GM12891 (cell line): ENCODE results near the gene TRAT1.
A peak's percentile ranks its signal among the peaks of the same experiment; 100 is the strongest.

Experiments used
- DNase-seq: peaks from one replicate; pipeline ENCODE4 v3.0.0; 2011; ENCODE audit warnings: low spot score; ENCODE audit not compliant: insufficient read length
- FAIRE-seq: peaks from 2 replicates; lab custom pipeline; 2011; peaks lifted over from hg19 to GRCh38; lab: Jason Lieb, UNC
- PAX5 ChIP-seq: IDR thresholded peaks from 2 replicates; pipeline ENCODE4 v1.6.1; 2011; ENCODE audit warnings: low read length, moderate library complexity, mild to moderate bottlenecking; ENCODE audit not compliant: insufficient read depth, severe bottlenecking
- POLR2A ChIP-seq: IDR thresholded peaks from 2 replicates; pipeline ENCODE4 v1.6.1; 2011; ENCODE audit warnings: low read depth, low read length, control low read depth
- POLR2AphosphoS5 ChIP-seq: IDR thresholded peaks from 2 replicates; pipeline ENCODE4 v1.6.1; 2011; ENCODE audit warnings: low read depth, low read length, control low read depth
- POU2F2 ChIP-seq: IDR thresholded peaks from 2 replicates; pipeline ENCODE4 v1.6.1; 2011; ENCODE audit warnings: low read depth, mild to moderate bottlenecking, control low read depth, low read length, moderate library complexity
- SPI1 ChIP-seq: IDR thresholded peaks from 2 replicates; pipeline ENCODE4 v1.6.1; 2011; ENCODE audit warnings: low read depth, low read length, control low read depth
- TAF1 ChIP-seq: IDR thresholded peaks from 2 replicates; pipeline ENCODE4 v1.6.1; 2011; ENCODE audit warnings: low read depth, low read length, control low read depth

TRAT1 gene

DNA sequence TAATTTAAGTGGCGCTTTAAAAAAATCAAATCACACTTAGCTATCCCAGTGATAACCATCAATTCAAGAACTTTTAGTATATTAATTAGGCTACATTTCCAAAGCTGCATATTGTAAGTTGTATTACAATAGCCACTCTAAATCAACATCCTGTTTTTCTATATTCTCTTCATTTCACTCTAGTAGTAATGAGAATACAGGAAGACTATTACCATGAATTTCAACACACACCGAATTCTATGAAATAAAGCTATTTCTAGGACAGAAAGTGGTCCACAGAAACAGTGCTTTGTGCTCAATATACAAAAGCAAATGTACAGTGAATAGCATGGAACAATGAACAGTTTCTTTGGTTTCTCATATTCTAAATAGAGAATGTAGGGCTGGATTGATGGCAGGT, 24.6 kb downstream of the TRAT1 start:
- DNase-seq (no peak), FAIRE-seq (no peak)
- TF ChIP-seq SPI1 (no peak), TAF1 (no peak), POU2F2 (no peak), POLR2A (no peak), PAX5 (no peak), POLR2AphosphoS5 (no peak)

DNA sequence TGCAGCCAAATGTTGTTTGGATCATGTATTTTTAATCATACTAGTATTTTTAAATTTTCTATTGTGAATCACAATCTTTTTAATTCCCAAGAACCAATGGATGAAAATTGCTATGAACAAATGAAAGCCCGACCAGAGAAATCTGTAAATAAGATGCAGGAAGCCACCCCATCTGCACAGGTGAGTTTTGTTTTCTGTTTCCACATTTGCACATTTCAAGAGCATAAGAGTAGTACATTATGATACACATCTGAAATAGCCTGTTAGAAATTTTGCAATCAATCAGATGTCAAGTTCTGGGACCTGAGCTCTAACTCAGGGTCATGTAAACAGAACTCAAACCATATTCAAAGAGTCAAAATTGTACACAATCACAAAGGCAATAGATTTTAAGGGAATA, 26.5 kb downstream of the TRAT1 start:
- no peak for FAIRE-seq
- no peak for TF ChIP-seq POLR2A
- no peak for TF ChIP-seq TAF1
- TF ChIP-seq SPI1, result no peak
- TF ChIP-seq PAX5, result no peak
- no peak for TF ChIP-seq POLR2AphosphoS5
- no peak for TF ChIP-seq POU2F2
- no peak for DNase-seq

DNA sequence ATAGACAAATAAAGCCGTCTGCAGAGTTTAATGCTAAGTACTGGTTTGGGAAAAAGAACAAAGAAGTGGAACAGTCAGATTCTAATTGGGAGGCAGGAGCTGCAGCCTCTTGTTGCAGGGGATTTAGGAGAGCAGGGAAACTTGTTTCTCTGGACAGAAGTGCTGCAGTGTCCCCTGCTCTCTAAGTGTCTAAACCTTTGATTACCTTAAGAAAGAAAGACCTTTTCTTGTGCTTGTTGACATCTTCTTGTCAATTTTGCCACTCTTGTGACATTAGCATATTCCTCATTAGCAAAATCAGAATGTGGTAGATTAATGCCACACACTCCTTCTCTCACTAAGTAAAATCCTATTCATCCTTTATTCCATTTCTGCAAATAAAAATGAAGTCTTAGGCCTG, 38.8 kb downstream of the TRAT1 start:
- no peak for DNase-seq

DNA sequence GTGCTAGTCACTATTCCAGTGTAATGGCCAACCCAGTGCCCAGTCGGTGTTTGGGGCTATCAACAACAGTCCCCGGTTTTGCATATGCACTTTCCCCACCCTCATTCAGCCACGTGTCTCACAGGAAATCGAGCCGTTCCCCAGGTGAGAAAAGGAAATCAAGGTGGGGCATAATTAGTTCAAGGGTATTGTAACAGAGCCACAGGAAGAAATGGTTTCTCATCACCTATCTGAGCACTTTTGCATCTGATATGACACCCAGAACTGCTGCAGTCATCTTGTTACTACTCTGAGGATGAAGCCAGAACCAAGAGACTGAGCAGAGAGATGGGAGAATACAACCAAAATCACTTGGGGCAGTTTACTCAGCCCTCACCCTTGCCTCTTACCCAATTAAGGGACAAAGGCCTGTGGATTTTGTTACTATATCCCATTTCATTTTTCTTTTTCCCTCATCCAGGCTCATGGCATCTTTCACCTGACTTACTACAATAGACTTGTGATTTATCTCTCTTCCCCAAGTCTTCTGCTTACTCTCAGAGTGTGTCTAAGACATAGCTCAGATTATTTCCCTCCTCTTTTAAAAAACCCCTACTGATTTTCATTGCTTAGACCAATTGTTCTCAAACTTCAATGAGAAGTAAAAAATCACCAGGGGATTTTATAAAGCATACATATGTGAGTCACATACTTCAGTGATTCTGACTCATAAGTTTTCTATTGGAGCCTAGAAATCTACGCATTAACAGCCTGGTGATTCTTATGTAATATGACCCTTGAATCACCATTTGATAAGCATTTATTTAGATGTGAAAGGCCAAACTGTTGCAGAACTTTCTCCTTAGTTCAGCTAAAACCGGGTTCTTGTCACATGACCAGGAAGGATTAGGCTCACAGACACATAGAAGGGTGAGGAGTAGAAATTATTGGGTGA, 40.5 kb downstream of the TRAT1 start:
- TF ChIP-seq POLR2AphosphoS5 (no peak), POU2F2 (0 out of 2 replicates have a peak, but pooled peaks have one; percentile 51)
- FAIRE-seq (no peak), DNase-seq (no peak)

More for the DNA sequence above, 38.8 kb downstream of the TRAT1 start:
- TF ChIP-seq TAF1 (no peak), POU2F2 (no peak)
- FAIRE-seq, result no peak

DNA sequence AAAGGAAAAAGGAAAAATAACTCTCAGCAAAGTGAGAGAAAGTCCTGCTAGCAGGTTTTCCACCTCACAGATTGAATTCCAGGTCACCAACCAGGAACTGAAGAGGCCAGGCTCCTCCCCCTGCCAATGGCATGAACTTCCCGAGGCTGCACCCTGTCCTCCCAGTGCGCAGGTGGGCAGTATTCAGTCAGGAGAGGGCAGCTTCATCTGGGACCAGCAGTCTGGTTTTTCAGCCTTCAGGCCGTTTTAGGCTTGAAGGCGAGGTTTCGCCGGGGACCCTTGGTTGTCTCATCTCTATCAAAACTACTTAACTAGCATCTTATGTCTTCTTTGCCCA, 41.2 kb downstream of the TRAT1 start:
- TF ChIP-seq PAX5, result no peak
- no peak for TF ChIP-seq SPI1
- no peak for TF ChIP-seq TAF1
- TF ChIP-seq POLR2A, result no peak
- no peak for TF ChIP-seq POU2F2
- no peak for TF ChIP-seq POLR2AphosphoS5

DNA sequence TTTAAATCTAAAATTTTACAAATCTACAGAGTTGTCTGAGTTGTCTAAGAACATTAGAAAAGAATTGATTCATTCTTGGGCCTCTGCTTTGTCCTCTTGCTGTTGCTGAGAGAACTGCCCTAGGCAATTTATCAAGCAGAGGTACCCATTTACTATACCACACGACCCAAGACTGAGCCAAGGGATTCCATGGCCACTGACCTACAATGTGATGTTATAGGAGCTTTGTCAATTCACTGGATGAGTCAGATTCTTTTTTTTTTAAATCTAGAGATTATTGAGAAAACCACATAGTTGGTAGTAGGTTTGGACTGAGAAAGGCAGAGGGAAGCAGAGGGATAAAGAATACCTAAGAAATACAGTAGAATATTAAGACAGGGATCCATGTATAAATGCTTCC, 55.3 kb downstream of the TRAT1 start:
- FAIRE-seq (no peak), DNase-seq (no peak)
- TF ChIP-seq POLR2AphosphoS5, result no peak
- TF ChIP-seq POU2F2, result no peak
- TF ChIP-seq TAF1, result no peak
- no peak for TF ChIP-seq SPI1
- no peak for TF ChIP-seq PAX5

More for the DNA sequence above, 41.2 kb downstream of the TRAT1 start:
- FAIRE-seq (no peak), DNase-seq (no peak)

DNA sequence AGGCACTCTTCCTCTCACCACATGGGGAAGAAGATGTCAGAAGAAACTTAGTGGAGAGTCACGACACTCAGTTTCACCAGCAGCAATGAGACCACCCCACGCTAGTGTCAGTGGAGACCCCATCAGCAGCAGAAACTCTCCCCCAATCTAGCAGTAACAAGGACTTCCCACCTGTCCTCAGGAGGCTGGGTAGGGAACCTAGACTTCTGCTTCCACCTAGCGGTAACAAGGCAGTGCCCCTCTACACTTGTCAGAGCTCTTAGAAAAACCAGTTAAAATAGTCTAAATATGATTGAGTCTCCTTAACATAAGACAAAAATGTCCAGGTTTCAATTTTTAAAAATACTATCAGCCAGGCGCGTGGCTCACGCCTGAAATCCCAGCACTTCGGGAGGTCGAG, 57.3 kb downstream of the TRAT1 start:
- no peak for DNase-seq
- TF ChIP-seq TAF1, result no peak
- no peak for TF ChIP-seq PAX5
- no peak for TF ChIP-seq POLR2AphosphoS5
- no peak for FAIRE-seq

DNA sequence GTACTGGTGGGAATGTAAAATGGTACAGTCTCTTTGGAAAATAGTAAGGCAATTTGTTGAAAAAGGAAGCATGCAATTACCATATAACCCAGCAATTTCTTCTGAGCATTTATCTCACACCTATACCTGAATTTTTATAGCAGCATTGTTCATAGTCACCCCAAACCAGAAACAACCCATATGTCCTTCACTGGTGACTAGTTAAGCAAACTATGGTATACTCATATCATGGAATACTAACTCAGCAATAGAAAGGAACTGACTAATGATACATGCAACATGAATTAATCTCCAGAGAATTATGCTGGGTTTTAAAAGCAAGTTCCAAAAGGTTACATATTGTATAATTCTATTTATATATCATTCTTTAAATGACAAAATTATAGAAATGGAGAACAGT, 60.2 kb downstream of the TRAT1 start:
- TF ChIP-seq POU2F2 (no peak), POLR2AphosphoS5 (no peak)
- no peak for FAIRE-seq
- DNase-seq, result no peak

DNA sequence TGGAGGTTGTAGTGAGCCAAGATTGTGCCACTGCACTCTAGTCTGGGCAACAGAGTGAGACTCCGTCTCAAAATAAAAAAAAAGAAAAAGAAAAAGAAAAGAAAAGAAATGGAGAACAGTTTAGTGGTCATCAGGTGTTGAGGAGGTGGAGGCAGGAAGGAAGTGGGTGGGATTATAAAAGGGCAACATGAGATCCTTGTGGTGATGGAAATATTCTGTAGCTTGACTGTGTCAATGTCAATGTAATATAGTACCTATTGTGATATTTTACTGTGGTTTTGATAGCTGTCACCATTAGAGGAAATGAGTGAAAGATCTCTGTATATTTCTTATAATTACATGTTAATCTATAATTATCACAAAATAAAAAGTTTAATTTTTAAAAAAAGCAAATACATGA, 60.8 kb downstream of the TRAT1 start:
- DNase-seq (no peak), FAIRE-seq (no peak)
- TF ChIP-seq SPI1 (no peak), POLR2A (no peak), POU2F2 (no peak), POLR2AphosphoS5 (no peak)

DNA sequence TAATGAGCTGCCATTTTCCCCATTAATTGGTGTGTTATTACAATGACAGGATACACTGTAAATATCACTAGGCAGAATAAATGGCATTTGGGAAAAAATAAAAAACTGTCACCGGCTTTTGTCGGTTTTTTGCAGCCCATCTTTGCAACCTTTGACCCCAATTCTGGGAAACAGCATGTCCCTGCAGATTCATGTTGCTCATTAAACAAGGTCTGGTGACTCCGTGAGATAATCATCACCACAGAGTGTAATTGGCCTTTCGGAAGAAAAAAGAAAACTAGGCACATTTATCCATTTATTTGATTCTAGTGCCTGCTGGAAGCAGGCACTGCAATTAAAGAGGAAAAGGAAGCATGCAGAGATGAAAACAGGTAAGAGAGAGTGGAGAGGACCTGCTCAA, 64.5 kb downstream of the TRAT1 start:
- TF ChIP-seq PAX5, result no peak
- DNase-seq, result no peak
- no peak for FAIRE-seq

DNA sequence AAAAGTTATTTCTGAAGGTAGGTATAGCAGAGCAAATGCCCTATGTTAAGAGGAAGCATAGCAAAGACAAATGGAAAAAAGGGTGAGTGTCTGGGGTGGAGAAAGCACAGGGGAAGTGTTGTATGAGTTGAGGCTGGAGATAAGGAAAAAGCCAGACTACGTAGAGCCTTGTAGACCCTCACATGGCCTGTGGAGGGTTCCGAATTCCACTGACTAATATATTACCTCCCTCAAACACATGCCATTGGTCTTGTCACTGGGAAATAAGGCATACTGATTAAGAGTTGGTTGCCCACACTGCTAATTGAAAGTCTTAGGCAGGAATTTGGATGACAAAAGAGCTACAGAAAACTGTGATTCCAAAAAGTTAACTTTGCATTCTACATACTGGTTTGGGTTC, 65.2 kb downstream of the TRAT1 start:
- FAIRE-seq (no peak), DNase-seq (no peak)
- TF ChIP-seq SPI1 (no peak), PAX5 (no peak), POLR2AphosphoS5 (no peak), POLR2A (no peak), POU2F2 (no peak), TAF1 (no peak)

DNA sequence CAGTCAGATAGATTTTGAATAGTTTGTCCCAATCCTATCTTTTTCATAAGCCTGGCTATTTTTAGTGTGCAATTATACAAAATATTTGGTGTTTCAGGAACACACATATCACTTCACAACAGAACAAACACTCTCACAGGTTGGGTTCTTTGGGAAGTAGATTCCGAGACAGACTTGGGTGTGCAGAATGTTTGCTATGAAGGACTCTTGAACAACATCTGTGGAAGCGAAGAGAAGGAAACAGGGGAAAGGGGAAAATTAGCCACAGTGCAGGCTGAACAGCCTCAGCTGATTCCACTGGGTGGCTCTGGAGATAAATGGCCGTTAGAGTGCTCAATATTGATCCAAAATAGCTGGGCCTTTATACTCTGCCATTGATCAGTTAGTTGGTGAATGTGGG, 69.2 kb downstream of the TRAT1 start:
- DNase-seq (no peak), FAIRE-seq (no peak)
- no peak for TF ChIP-seq POLR2A
- no peak for TF ChIP-seq PAX5
- no peak for TF ChIP-seq TAF1
- no peak for TF ChIP-seq POU2F2
- TF ChIP-seq SPI1, result no peak
- TF ChIP-seq POLR2AphosphoS5, result no peak
